WTC11 (cell line): Measurements from ENCODE around the gene COX6B1.

Source experiments
- FOXJ3 ChIP-seq: sonication (generic); formaldehyde crosslinking; IDR thresholded peaks from 2 replicates; pipeline ENCODE4 v1.9.0; 2021; ENCODE audit warnings: missing genetic modification reagents, mild to moderate bottlenecking, borderline replicate concordance
- RELA ChIP-seq: sonication (generic); formaldehyde crosslinking; IDR thresholded peaks from 2 replicates; pipeline ENCODE4 v1.8.1; 2022; ENCODE audit warnings: missing genetic modification reagents, mild to moderate bottlenecking, borderline replicate concordance
- SP1 ChIP-seq: sonication (generic); formaldehyde crosslinking; conservative IDR thresholded peaks from 2 replicates; pipeline ENCODE4 v1.8.1; 2022; ENCODE audit warnings: missing genetic modification reagents
- TF ChIP-seq, protein P1 (sequence below): sonication (generic); formaldehyde crosslinking; IDR thresholded peaks from 2 replicates; pipeline ENCODE4 v1.8.1; 2023; ENCODE audit warnings: mild to moderate bottlenecking, missing genetic modification reagents
- TF ChIP-seq, protein P2 (sequence below): fragments of 200-600 bp; IDR thresholded peaks from 2 replicates; pipeline ENCODE4 v1.8.0; 2022; ENCODE audit warnings: antibody characterized with exemption
- TF ChIP-seq, protein P3 (sequence below): sonication (generic); formaldehyde crosslinking; IDR thresholded peaks from 2 replicates; pipeline ENCODE4 v1.8.0; 2023; ENCODE audit warnings: mild to moderate bottlenecking, missing genetic modification reagents
- TF ChIP-seq, protein P4 (sequence below): sonication (generic); formaldehyde crosslinking; IDR thresholded peaks from 2 replicates; pipeline ENCODE4 v1.8.0; 2022; ENCODE audit warnings: mild to moderate bottlenecking, missing genetic modification reagents

DNA sequence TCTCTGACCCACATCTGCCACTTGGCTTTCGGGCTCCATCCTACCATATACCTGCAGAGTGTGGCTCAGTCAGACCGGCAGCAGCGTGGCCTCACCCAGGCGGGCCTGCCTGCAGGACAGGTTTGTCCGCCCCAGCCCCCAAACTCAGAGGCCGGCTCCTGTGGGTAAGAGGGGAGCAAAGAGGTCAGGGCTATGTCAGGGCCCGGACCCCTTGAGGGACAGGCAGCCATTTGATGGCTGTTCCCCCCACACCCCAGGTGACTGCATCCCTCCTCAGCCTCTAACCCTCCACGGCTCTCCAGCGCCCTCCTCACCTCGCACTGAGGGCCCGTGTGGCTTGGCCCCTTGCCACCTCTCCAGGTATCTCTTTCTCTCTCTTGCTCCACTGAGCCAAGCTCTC lies 43.9 kb downstream of the COX6B1 start:
- TF ChIP-seq, protein P1, sequence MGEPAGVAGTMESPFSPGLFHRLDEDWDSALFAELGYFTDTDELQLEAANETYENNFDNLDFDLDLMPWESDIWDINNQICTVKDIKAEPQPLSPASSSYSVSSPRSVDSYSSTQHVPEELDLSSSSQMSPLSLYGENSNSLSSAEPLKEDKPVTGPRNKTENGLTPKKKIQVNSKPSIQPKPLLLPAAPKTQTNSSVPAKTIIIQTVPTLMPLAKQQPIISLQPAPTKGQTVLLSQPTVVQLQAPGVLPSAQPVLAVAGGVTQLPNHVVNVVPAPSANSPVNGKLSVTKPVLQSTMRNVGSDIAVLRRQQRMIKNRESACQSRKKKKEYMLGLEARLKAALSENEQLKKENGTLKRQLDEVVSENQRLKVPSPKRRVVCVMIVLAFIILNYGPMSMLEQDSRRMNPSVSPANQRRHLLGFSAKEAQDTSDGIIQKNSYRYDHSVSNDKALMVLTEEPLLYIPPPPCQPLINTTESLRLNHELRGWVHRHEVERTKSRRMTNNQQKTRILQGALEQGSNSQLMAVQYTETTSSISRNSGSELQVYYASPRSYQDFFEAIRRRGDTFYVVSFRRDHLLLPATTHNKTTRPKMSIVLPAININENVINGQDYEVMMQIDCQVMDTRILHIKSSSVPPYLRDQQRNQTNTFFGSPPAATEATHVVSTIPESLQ (CRISPR knock-in tag), result no peak
- TF ChIP-seq, protein P2, sequence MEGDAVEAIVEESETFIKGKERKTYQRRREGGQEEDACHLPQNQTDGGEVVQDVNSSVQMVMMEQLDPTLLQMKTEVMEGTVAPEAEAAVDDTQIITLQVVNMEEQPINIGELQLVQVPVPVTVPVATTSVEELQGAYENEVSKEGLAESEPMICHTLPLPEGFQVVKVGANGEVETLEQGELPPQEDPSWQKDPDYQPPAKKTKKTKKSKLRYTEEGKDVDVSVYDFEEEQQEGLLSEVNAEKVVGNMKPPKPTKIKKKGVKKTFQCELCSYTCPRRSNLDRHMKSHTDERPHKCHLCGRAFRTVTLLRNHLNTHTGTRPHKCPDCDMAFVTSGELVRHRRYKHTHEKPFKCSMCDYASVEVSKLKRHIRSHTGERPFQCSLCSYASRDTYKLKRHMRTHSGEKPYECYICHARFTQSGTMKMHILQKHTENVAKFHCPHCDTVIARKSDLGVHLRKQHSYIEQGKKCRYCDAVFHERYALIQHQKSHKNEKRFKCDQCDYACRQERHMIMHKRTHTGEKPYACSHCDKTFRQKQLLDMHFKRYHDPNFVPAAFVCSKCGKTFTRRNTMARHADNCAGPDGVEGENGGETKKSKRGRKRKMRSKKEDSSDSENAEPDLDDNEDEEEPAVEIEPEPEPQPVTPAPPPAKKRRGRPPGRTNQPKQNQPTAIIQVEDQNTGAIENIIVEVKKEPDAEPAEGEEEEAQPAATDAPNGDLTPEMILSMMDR, result no peak
- TF ChIP-seq FOXJ3 (no peak), RELA (CRISPR knock-in tag) (no peak), SP1 (CRISPR knock-in tag) (no peak)
- TF ChIP-seq, protein P3, sequence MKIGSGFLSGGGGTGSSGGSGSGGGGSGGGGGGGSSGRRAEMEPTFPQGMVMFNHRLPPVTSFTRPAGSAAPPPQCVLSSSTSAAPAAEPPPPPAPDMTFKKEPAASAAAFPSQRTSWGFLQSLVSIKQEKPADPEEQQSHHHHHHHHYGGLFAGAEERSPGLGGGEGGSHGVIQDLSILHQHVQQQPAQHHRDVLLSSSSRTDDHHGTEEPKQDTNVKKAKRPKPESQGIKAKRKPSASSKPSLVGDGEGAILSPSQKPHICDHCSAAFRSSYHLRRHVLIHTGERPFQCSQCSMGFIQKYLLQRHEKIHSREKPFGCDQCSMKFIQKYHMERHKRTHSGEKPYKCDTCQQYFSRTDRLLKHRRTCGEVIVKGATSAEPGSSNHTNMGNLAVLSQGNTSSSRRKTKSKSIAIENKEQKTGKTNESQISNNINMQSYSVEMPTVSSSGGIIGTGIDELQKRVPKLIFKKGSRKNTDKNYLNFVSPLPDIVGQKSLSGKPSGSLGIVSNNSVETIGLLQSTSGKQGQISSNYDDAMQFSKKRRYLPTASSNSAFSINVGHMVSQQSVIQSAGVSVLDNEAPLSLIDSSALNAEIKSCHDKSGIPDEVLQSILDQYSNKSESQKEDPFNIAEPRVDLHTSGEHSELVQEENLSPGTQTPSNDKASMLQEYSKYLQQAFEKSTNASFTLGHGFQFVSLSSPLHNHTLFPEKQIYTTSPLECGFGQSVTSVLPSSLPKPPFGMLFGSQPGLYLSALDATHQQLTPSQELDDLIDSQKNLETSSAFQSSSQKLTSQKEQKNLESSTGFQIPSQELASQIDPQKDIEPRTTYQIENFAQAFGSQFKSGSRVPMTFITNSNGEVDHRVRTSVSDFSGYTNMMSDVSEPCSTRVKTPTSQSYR (CRISPR knock-in tag), result no peak
- TF ChIP-seq, protein P4, sequence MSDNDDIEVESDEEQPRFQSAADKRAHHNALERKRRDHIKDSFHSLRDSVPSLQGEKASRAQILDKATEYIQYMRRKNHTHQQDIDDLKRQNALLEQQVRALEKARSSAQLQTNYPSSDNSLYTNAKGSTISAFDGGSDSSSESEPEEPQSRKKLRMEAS, result no peak
